ENCODE measurements around the gene EIF6. TPM values are rescaled to one million over a fixed set of nuclear protein-coding genes. Genes with fewer than 3 reads are reported as not detected.

Gene EIF6
- polyA plus RNA-seq, 1 experiment, result 133 TPM

DNA sequence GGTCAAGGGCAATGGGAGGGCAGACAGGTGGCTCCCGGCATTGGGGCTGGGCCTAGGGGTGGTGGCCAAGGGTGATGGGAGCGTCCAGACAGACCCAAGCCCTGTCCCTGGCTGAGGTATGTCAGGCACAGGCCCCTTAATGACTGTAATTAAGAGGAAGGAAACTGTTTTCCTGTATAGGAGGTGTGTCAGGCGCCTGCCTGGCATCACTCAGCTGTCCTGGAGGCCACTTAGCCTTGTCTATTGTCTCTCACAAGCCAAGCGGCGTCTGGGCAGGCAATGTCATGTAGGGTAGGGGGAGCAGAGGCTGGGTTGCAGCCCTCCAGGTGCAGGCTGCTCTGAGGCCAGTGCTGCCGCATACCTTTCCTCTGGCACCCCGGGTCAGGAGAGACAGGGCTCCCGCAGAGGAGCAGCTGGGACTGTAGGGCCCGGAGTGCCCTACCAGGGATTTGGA, 11.6 kb upstream of the EIF6 start:
- no peak for TF ChIP-seq CTCF (IDR thresholded peaks at IDR 0.05; ENCODE audit: low read depth, low read length)
- no peak for DNase-seq (ENCODE audit: low read depth, low spot score)
- no peak overlapping the region for H3K4me3 ChIP-seq (ENCODE audit: low read depth, low read length)
- no peaks in the 10 kb centered on the region for H3K9me3 ChIP-seq (ENCODE audit: control insufficient read depth, insufficient read depth, low read length)
- H3K27me3 ChIP-seq (ENCODE audit: control insufficient read depth, insufficient read depth, low read length), result no peaks in the 10 kb centered on the region
- POLR2A ChIA-PET, result interaction anchor here (1.1 kb wide), 1 partner anchor 10 kb away, joined by 3 read pairs; no protein-coding TSS in a partner anchor
- no peak overlapping the region for H3K27ac ChIP-seq (ENCODE audit: low read depth, low read length)
- CTCF ChIA-PET, result interaction anchor here (0.6 to 1.4 kb wide), 3 partner anchors 11 to 167 kb away, joined by 3 to 4 read pairs (median 3); partner anchors contain the start of gene MMP24OS

GRCh38 chr20:35295674-35296073, 11.1 kb upstream of the EIF6 start:
- POLR2A ChIA-PET, result no interaction called here
- H3K27me3 ChIP-seq (ENCODE audit: control insufficient read depth, insufficient read depth, low read length), result no peaks in the 10 kb centered on the region
- DNase-seq (ENCODE audit: low read depth, low spot score), result no peak
- H3K4me3 ChIP-seq (ENCODE audit: low read depth, low read length), result no peak overlapping the region
- no peak for TF ChIP-seq CTCF (IDR thresholded peaks at IDR 0.05; ENCODE audit: low read depth, low read length)
- CTCF ChIA-PET, result interaction anchor here (1.0 kb wide), 1 partner anchor 9 kb away, joined by 3 read pairs; no protein-coding TSS in a partner anchor
- H3K9me3 ChIP-seq (ENCODE audit: control insufficient read depth, insufficient read depth, low read length), result no peaks in the 10 kb centered on the region
- H3K27ac ChIP-seq (ENCODE audit: low read depth, low read length), result no peak overlapping the region

- Histone ChIP-seq H3K4me3 (ENCODE audit: low read depth, low read length) (no peak overlapping the region), H3K9me3 (ENCODE audit: control insufficient read depth, insufficient read depth, low read length) (no peaks in the 10 kb centered on the region), H3K27me3 (ENCODE audit: control insufficient read depth, insufficient read depth, low read length) (no peaks in the 10 kb centered on the region), H3K27ac (ENCODE audit: low read depth, low read length) (no peak overlapping the region)
- POLR2A ChIA-PET, result no interaction called here
- TF ChIP-seq CTCF (IDR thresholded peaks at IDR 0.05; ENCODE audit: low read depth, low read length), result no peak
- CTCF ChIA-PET, result interaction anchor here (1.0 to 1.3 kb wide), 3 partner anchors 8 to 12 kb away, joined by 3 to 6 read pairs (median 3); no protein-coding TSS in a partner anchor
- no peak for DNase-seq (ENCODE audit: low read depth, low spot score)
Observed at GRCh38 chr20:35295058-35295457, 10.5 kb upstream of the EIF6 start.

- ChIA-PET CTCF (interaction anchor here (0.7 to 1.3 kb wide), 3 partner anchors 9 to 153 kb away, joined by 3 to 6 read pairs (median 3); no protein-coding TSS in a partner anchor), POLR2A (no interaction called here)
- Histone ChIP-seq H3K27me3 (ENCODE audit: control insufficient read depth, insufficient read depth, low read length) (no peaks in the 10 kb centered on the region), H3K9me3 (ENCODE audit: control insufficient read depth, insufficient read depth, low read length) (no peaks in the 10 kb centered on the region), H3K27ac (ENCODE audit: low read depth, low read length) (no peak overlapping the region), H3K4me3 (ENCODE audit: low read depth, low read length) (no peak overlapping the region)
- no peak for TF ChIP-seq CTCF (IDR thresholded peaks at IDR 0.05; ENCODE audit: low read depth, low read length)
- no peak for DNase-seq (ENCODE audit: low read depth, low spot score)
Observed at GRCh38 chr20:35294293-35294685, 9.7 kb upstream of the EIF6 start.
